ENCODE results near the gene SNX32.

DNA sequence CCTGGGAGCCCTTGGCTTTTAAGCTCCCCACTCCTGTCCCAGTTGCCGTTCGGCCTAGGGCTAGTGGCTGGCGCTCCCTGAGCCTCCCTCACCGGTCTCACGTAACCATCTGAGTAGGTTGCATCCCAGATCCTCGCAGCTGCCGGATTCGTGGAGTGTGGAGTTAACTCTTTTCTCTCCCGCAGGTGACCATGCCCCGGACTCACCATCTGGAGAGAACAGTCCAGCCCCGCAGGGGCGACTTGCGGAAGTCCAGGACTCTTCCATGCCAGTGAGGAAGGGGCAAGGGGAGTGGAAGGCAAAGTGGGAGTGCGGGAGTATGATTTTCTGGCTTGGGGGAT, 27.4 kb downstream of the SNX32 start:
- no peak for TF ChIP-seq GATA2 (IDR thresholded peaks at IDR 0.05; ENCODE audit: low read depth, low read length)
- no peak for TF ChIP-seq GATA3 (IDR thresholded peaks at IDR 0.05; ENCODE audit: low read depth, low read length)
